ENCODE measurements around the gene UBE2E2. TPM values are rescaled to one million over a fixed set of nuclear protein-coding genes. Genes with fewer than 3 reads are reported as not detected.

UBE2E2 gene
- total RNA-seq, 1 donor from 2014 or later = 50.8 TPM

- Histone ChIP-seq H3K27me3 (ENCODE audit: low read depth) (no peaks in the 10 kb centered on the region), H3K4me1 (peaks cover 6% of the 10 kb centered on the region), H3K9me3 (no peaks in the 10 kb centered on the region), H3K27ac (no peak overlapping the region), H3K36me3 (no peaks in the 10 kb centered on the region), H3K4me3 (no peak overlapping the region)
- ATAC-seq = no peak
- intact Hi-C loops (cut with DNase I) = no loop called here
- no peak for DNase-seq
- no peak for TF ChIP-seq CTCF (IDR thresholded peaks at IDR 0.05)
Measured at GRCh38 chr3:23389089-23389488, 186.0 kb downstream of the UBE2E2 start.

DNA sequence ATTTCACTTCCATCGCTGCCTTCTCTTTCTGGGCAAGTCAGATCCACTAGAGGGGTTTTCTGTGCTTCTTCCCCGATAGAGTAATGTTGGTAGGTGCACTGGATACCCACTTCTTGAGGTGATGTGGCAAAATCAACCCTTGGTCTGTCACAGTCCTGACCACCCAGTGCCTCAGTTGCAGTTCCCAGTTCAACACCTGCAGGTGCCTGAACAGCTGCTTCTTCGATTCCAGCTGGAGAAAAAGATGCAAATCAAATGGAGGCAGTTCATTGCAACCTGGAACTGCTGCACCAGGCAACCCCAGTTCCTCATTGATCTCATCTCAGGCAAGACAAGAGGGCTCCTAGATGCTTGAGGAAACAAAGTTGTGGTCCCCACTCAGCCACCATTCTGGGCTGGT, 186.6 kb downstream of the UBE2E2 start:
- Histone ChIP-seq H3K27me3 (ENCODE audit: low read depth) (no peaks in the 10 kb centered on the region), H3K4me1 (peaks cover 6% of the 10 kb centered on the region), H3K36me3 (no peaks in the 10 kb centered on the region), H3K9me3 (no peaks in the 10 kb centered on the region), H3K27ac (no peak overlapping the region), H3K4me3 (no peak overlapping the region)
- intact Hi-C loops (cut with DNase I) = no loop called here
- TF ChIP-seq CTCF (IDR thresholded peaks at IDR 0.05) = no peak
- ATAC-seq = no peak
- no peak for DNase-seq

- H3K4me1 ChIP-seq = peaks cover 6% of the 10 kb centered on the region
- H3K27ac ChIP-seq = no peak overlapping the region
- intact Hi-C loops (cut with DNase I) = no loop called here
- no peaks in the 10 kb centered on the region for H3K27me3 ChIP-seq (ENCODE audit: low read depth)
- ATAC-seq (no peak), DNase-seq (no peak)
- H3K4me3 ChIP-seq = no peak overlapping the region
- no peaks in the 10 kb centered on the region for H3K36me3 ChIP-seq
- no peak for TF ChIP-seq CTCF (IDR thresholded peaks at IDR 0.05)
- H3K9me3 ChIP-seq = no peaks in the 10 kb centered on the region
Measured at GRCh38 chr3:23390446-23390845, 187.3 kb downstream of the UBE2E2 start.

DNA sequence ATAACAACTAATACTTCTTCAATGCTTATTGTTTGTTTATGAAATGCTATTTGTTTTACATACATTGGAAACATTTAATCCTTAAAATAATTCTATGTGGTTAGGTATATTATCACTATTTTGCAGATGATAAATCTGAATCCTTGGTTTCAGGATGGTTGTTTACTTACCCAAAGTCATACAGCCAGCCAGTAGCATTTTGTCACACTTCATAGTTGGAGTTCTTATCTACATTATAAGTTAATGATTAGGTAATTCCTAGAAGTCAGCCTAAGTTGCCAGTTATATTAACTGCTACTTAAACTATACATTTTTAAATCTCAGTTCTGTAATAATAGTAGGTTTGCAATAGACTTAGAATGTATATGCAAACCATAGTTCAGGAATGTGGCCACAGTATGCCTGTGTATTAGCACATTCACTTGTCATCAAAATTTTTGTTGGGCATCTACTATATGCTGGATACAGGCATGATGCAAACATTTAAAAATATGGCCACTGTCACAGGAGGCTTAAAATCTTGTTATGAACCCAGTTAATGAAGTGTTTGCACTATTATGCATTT, 187.9 kb downstream of the UBE2E2 start:
- H3K27ac ChIP-seq = no peak overlapping the region
- TF ChIP-seq CTCF (IDR thresholded peaks at IDR 0.05) = no peak
- H3K4me1 ChIP-seq = peaks cover 6% of the 10 kb centered on the region
- H3K4me3 ChIP-seq = no peak overlapping the region
- H3K9me3 ChIP-seq = no peaks in the 10 kb centered on the region
- intact Hi-C loops (cut with DNase I) = no loop called here
- H3K36me3 ChIP-seq = no peaks in the 10 kb centered on the region
- ATAC-seq = no peak
- DNase-seq = no peak
- no peaks in the 10 kb centered on the region for H3K27me3 ChIP-seq (ENCODE audit: low read depth)

- no peak for DNase-seq
- H3K27me3 ChIP-seq (ENCODE audit: low read depth) = no peaks in the 10 kb centered on the region
- H3K9me3 ChIP-seq = no peaks in the 10 kb centered on the region
- no peak overlapping the region for H3K4me3 ChIP-seq
- no peak for ATAC-seq
- no peaks in the 10 kb centered on the region for H3K36me3 ChIP-seq
- intact Hi-C loops (cut with DNase I) = no loop called here
- no peak overlapping the region for H3K27ac ChIP-seq
- H3K4me1 ChIP-seq = peaks cover 6% of the 10 kb centered on the region
- no peak for TF ChIP-seq CTCF (IDR thresholded peaks at IDR 0.05)
Measured at GRCh38 chr3:23395115-23395514, 192.0 kb downstream of the UBE2E2 start.

GRCh38 chr3:23396746-23397145, 193.6 kb downstream of the UBE2E2 start:
- ATAC-seq = peak in 1 of 2 donors; percentile 50
- TF ChIP-seq CTCF (IDR thresholded peaks at IDR 0.05) = no peak

More at GRCh38 chr3:23396746-23397145, 193.6 kb downstream of the UBE2E2 start:
- DNase-seq = no peak
- Histone ChIP-seq H3K4me1 (peaks cover 6% of the 10 kb centered on the region), H3K27ac (no peak overlapping the region), H3K4me3 (no peak overlapping the region), H3K27me3 (ENCODE audit: low read depth) (no peaks in the 10 kb centered on the region), H3K9me3 (no peaks in the 10 kb centered on the region), H3K36me3 (no peaks in the 10 kb centered on the region)
- intact Hi-C loops (cut with DNase I) = no loop called here

All from lower lobe of right lung (tissue), 2 donors.